ENCODE measurements around the gene E2F6.

E2F6 gene

DNA sequence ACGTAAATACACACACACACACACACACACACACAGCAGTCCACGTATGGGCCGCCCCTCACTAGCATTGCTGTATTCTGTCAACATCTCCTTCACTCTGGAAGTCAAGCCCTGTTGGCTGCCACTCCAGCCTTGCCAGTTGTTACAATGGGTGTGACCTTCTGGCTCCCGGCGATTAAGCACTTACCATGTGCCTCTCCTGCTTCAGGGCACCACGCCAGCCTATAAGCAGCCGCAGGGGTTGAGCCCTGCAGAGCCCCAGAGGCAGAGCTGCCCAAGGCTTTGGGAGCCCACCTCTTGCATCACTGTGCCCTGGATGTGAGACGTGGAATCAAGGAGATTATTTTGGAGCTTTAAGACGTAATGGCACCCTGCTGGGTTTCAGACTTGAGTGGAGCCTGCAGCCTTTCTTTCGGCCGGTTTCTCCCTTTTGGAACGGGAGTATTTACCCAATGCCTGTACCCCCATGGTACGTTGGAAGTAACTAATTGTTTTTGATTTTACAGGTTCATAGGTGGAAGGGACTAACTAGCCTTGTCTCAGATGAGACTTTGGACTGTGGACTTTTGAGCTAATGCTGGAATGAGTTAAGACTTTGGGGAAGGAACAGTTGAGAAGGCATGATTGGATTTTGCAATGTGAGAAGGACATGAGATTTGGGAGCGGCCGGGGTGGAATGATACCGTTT, 67.1 kb downstream of the E2F6 start:
- no peaks in the 10 kb centered on the region for H3K9me3 ChIP-seq (ENCODE audit: control insufficient read depth in 1 of 2, low read length in 2 of 2)
- H3K4me1 ChIP-seq (ENCODE audit: control insufficient read depth in 1 of 2, insufficient read depth in 2 of 2, low read length in 2 of 2) = no peaks in the 10 kb centered on the region
- H3K36me3 ChIP-seq (ENCODE audit: control insufficient read depth in 1 of 2, insufficient read depth in 2 of 2, low read length in 2 of 2) = no peaks in the 10 kb centered on the region
- H3K27ac ChIP-seq (ENCODE audit: low read length) = no peak overlapping the region
- H3K4me3 ChIP-seq (ENCODE audit: low read depth in 1 of 2, low read length in 2 of 2) = no peak overlapping the region
- no peaks in the 10 kb centered on the region for H3K27me3 ChIP-seq (ENCODE audit: low read depth, low read length)

DNA sequence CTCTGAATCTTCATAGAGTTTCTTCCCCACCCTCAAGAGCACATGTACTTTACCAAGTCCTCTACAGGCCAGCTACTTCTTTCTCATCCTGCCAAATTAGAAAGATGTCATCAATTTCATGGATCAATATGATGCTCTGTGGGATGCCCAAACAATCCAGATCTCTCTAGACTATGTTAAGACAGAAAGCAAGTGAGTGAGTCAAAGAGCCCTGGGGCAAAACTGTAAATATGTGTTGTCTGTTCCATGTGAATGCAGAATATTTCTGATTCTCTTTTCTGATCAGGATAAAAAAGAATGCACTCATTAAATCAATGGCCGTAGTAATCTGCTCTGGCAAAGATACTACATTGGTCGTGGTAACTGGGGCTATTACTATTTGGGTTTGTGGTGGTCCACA, 68.4 kb downstream of the E2F6 start:
- no peak overlapping the region for H3K27ac ChIP-seq (ENCODE audit: low read length)
- H3K9me3 ChIP-seq (ENCODE audit: control insufficient read depth in 1 of 2, low read length in 2 of 2) = no peaks in the 10 kb centered on the region
- H3K4me1 ChIP-seq (ENCODE audit: control insufficient read depth in 1 of 2, insufficient read depth in 2 of 2, low read length in 2 of 2) = no peaks in the 10 kb centered on the region

DNA sequence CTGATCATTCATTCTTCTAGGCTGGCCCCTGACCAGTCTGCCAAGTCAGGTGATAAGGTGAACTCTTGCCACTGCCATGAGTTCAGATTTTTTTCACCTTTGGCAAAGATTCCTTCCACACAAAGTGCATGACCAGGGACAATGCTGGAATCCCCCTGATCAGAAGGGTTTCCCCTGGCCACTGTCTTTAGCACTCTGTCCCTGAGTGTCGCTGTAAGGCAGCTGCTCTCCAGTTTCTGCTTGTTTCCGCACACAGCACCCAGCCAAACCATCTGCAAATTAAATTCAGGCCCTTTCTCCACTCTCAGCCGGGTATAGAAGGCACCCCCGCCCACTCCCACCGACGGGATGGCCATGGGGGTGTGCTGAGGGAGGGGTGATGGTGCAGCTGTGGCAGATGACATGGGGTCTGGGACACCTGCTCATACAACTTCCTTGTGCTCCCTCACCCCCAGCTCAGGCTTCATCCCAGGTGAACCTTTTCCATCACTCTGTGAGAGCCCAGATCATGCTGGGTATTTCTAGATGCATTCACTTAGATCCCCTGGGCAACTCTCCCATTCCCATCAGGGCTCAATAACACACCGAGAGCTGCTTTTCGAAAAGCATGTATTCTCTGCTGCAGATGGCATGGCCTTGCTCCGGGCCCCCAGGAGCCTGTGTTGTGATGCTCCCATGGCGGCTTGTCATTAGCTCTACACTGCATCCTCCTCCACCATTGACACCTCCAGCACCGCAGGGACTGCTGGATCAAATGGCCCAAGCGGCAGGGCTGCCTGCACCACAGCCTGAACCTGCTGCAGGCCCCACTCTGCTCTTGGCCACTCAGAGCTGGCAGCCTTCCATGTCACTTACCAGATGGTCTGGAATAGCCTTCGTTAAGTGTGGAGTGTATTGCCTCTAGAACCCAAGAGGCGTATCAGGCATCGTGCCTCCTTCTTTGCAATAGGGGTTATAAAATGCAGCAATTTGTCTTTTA, 69.2 kb downstream of the E2F6 start:
- no peaks in the 10 kb centered on the region for H3K9me3 ChIP-seq (ENCODE audit: control insufficient read depth in 1 of 2, low read length in 2 of 2)
- H3K27me3 ChIP-seq (ENCODE audit: low read depth, low read length) = no peaks in the 10 kb centered on the region
- no peak overlapping the region for H3K4me3 ChIP-seq (ENCODE audit: low read depth in 1 of 2, low read length in 2 of 2)
- H3K27ac ChIP-seq (ENCODE audit: low read length) = no peak overlapping the region
- H3K4me1 ChIP-seq (ENCODE audit: control insufficient read depth in 1 of 2, insufficient read depth in 2 of 2, low read length in 2 of 2) = peaks cover 0 to 3% of the 10 kb centered on the region in 2 donors
- H3K36me3 ChIP-seq (ENCODE audit: control insufficient read depth in 1 of 2, insufficient read depth in 2 of 2, low read length in 2 of 2) = no peaks in the 10 kb centered on the region

More for the DNA sequence above, 68.4 kb downstream of the E2F6 start:
- Histone ChIP-seq H3K27me3 (ENCODE audit: low read depth, low read length) (no peaks in the 10 kb centered on the region), H3K4me3 (ENCODE audit: low read depth in 1 of 2, low read length in 2 of 2) (no peak overlapping the region), H3K36me3 (ENCODE audit: control insufficient read depth in 1 of 2, insufficient read depth in 2 of 2, low read length in 2 of 2) (no peaks in the 10 kb centered on the region)

DNA sequence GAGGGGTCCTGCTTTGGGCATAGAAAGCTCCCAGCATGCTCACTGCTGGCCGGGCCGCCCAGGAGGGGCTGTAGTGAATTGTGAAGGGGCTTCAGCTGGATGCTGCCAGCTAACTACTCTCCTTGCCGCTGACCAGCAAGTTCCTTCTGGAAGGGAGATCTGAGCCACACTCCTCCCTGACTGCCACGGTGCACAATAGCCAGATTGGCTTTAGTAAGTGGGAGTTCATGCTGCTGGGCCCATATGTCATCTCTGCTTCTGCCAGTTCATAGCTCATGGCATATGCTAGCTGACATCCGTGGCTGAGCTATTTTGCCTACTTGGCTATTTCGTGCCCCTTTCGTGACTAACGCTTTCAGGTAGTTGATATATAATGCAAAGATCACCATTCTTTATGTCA, 69.9 kb downstream of the E2F6 start:
- Histone ChIP-seq H3K27ac (ENCODE audit: low read length) (no peak overlapping the region), H3K36me3 (ENCODE audit: control insufficient read depth in 1 of 2, insufficient read depth in 2 of 2, low read length in 2 of 2) (no peaks in the 10 kb centered on the region), H3K4me1 (ENCODE audit: control insufficient read depth in 1 of 2, insufficient read depth in 2 of 2, low read length in 2 of 2) (peaks cover 0 to 8% of the 10 kb centered on the region in 2 donors)

DNA sequence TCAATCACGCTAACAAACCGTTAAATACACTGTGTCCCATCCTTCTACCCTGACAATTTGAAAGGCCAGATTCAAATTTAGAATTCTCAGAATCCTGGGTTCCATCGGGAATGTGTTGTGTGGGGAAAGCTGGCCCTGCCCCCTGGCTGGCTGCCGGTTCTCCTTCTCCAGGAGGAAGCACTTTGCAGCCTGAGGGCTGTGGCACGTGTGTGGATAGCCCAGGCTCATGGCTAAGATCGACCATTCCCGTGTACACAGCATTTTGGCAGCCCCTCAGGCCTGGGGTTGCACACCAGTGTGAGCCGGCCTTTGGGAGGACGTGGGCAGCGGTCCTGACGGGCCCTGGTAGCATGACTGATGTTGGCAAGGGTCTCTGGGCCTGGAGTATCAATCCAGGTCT, 70.6 kb downstream of the E2F6 start:
- H3K4me1 ChIP-seq (ENCODE audit: control insufficient read depth in 1 of 2, insufficient read depth in 2 of 2, low read length in 2 of 2) = peaks cover 0 to 8% of the 10 kb centered on the region in 2 donors
- no peak overlapping the region for H3K4me3 ChIP-seq (ENCODE audit: low read depth in 1 of 2, low read length in 2 of 2)
- H3K27me3 ChIP-seq (ENCODE audit: low read depth, low read length) = no peaks in the 10 kb centered on the region
- no peaks in the 10 kb centered on the region for H3K9me3 ChIP-seq (ENCODE audit: control insufficient read depth in 1 of 2, low read length in 2 of 2)
- H3K27ac ChIP-seq (ENCODE audit: low read length) = no peak overlapping the region
- H3K36me3 ChIP-seq (ENCODE audit: control insufficient read depth in 1 of 2, insufficient read depth in 2 of 2, low read length in 2 of 2) = no peaks in the 10 kb centered on the region

More for the DNA sequence above, 69.9 kb downstream of the E2F6 start:
- Histone ChIP-seq H3K4me3 (ENCODE audit: low read depth in 1 of 2, low read length in 2 of 2) (no peak overlapping the region), H3K9me3 (ENCODE audit: control insufficient read depth in 1 of 2, low read length in 2 of 2) (no peaks in the 10 kb centered on the region), H3K27me3 (ENCODE audit: low read depth, low read length) (no peaks in the 10 kb centered on the region)
